Measurements from ENCODE around the gene TIMP4.

GRCh38 chr3:12155264-12155663 is 3.4 kb downstream of the TIMP4 start:
- TF ChIP-seq ATF3 (IDR thresholded peaks at IDR 0.05), result no peak
- TF ChIP-seq CTCF (IDR thresholded peaks at IDR 0.05; ENCODE audit: low read depth, low read length, missing input control), result no peak
- TF ChIP-seq, protein P1, sequence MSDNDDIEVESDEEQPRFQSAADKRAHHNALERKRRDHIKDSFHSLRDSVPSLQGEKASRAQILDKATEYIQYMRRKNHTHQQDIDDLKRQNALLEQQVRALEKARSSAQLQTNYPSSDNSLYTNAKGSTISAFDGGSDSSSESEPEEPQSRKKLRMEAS (IDR thresholded peaks at IDR 0.05), result no peak
- TF ChIP-seq, protein P2, sequence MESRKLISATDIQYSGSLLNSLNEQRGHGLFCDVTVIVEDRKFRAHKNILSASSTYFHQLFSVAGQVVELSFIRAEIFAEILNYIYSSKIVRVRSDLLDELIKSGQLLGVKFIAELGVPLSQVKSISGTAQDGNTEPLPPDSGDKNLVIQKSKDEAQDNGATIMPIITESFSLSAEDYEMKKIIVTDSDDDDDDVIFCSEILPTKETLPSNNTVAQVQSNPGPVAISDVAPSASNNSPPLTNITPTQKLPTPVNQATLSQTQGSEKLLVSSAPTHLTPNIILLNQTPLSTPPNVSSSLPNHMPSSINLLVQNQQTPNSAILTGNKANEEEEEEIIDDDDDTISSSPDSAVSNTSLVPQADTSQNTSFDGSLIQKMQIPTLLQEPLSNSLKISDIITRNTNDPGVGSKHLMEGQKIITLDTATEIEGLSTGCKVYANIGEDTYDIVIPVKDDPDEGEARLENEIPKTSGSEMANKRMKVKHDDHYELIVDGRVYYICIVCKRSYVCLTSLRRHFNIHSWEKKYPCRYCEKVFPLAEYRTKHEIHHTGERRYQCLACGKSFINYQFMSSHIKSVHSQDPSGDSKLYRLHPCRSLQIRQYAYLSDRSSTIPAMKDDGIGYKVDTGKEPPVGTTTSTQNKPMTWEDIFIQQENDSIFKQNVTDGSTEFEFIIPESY (IDR thresholded peaks at IDR 0.05), result no peak
- no peak for TF ChIP-seq SP1 (IDR thresholded peaks at IDR 0.05)
- TF ChIP-seq RAD21 (IDR thresholded peaks at IDR 0.05), result no peak
- TF ChIP-seq RXRA (IDR thresholded peaks at IDR 0.05), result no peak
- TF ChIP-seq TAF1 (conservative IDR thresholded peaks at IDR 0.05), result no peak
- TF ChIP-seq JUND (IDR thresholded peaks at IDR 0.05), result no peak

Data from liver (tissue), 3 donors.